ENCODE data around the gene MVP.
"Not testable (repeated sequence)": the region's sequence is repeated elsewhere in the genome, so short reads cannot be mapped to it uniquely, and the experiment has no call there.

The MVP gene

GRCh38 chr16:29791845-29792807 lies 28.1 kb upstream of the MVP start:
- TF ChIP-seq CTCF (IDR thresholded peaks at IDR 0.05; ENCODE audit: extremely low read depth, insufficient read depth, missing control alignments): no peak
- no peak for DNase-seq (ENCODE audit: low spot score)
- in situ Hi-C loops (cut with MboI; ENCODE audit: low pct_unique_long_range_greater_than_20kb, low sequenced_read_pairs, unreplicated experiment): no loop called here

DNA sequence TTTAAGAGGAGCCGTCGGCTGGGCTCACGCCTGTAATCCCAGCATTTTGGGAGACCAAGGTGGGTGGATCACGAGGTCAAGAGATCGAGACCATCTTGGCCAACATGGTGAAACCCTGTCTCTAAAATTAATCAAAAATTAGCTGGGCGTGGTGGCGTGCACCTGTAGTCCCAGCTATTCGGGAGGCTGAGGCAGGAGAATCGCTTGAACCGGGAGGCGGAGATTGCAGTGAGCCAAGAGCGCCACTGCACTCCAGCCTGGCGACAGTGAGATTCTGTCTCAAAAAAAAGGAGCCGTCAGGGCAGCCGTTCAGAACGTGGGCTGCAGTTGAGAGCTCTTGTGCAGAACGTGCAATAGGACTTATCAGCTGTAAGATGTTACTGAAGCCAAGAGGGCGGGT lies 27.1 kb upstream of the MVP start:
- in situ Hi-C loops (cut with MboI; ENCODE audit: low pct_unique_long_range_greater_than_20kb, low sequenced_read_pairs, unreplicated experiment); DNase-seq (ENCODE audit: low spot score): not testable (repeated sequence)

- no peak for TF ChIP-seq CTCF (IDR thresholded peaks at IDR 0.05; ENCODE audit: extremely low read depth, insufficient read depth, missing control alignments)
- in situ Hi-C loops (cut with MboI; ENCODE audit: low pct_unique_long_range_greater_than_20kb, low sequenced_read_pairs, unreplicated experiment): no loop called here
- no peak for DNase-seq (ENCODE audit: low spot score)
Measured at GRCh38 chr16:29794231-29794710, 26.0 kb upstream of the MVP start.

DNA sequence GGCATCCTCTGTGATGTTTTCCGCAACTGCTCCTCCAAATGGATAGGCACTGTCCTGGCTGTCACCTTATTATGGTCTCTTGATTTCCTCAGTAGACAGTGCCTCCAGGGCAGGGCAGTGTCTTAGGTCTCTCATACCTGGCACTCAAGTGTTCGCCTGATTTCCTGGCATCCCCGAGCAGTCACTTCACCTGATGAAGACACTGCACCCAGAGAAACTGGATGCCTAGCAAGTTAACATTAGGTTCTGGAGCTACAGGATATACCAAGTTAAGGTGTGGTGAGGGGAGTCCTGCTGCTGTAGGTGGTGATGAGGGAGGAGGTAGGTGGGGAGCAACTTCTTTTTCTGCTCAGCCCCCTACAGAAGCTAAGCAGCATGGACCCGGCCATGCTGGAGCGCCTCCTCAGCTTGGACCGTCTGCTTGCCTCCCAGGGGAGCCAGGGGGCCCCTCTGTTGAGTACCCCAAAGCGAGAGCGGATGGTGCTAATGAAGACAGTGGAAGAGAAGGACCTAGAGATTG lies 17.8 kb upstream of the MVP start:
- no peak for TF ChIP-seq CTCF (IDR thresholded peaks at IDR 0.05; ENCODE audit: extremely low read depth, insufficient read depth, missing control alignments)
- in situ Hi-C loops (cut with MboI; ENCODE audit: low pct_unique_long_range_greater_than_20kb, low sequenced_read_pairs, unreplicated experiment): no loop called here
- DNase-seq (ENCODE audit: low spot score): no peak

DNA sequence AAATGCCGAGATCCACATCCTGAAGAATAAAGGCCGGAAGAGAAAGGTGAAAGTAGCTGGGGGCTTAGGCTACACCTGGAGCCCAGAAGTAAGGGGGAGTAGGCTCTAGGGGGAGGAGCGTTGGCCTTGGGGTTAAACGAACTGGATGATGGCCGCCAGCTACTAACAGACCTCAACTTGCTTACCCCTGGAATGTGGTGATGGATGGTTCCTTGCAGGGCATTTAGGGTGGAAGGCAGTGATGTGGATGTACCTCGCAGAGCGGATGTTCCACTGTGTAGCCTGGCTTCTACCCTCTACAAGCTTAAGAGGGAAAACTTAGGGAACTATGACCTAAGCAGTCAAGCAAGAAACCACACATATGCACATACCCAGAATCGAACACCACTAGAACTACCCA lies 16.2 kb upstream of the MVP start:
- DNase-seq (ENCODE audit: low spot score): no peak
- TF ChIP-seq CTCF (IDR thresholded peaks at IDR 0.05; ENCODE audit: extremely low read depth, insufficient read depth, missing control alignments): no peak
- in situ Hi-C loops (cut with MboI; ENCODE audit: low pct_unique_long_range_greater_than_20kb, low sequenced_read_pairs, unreplicated experiment): no loop called here

DNA sequence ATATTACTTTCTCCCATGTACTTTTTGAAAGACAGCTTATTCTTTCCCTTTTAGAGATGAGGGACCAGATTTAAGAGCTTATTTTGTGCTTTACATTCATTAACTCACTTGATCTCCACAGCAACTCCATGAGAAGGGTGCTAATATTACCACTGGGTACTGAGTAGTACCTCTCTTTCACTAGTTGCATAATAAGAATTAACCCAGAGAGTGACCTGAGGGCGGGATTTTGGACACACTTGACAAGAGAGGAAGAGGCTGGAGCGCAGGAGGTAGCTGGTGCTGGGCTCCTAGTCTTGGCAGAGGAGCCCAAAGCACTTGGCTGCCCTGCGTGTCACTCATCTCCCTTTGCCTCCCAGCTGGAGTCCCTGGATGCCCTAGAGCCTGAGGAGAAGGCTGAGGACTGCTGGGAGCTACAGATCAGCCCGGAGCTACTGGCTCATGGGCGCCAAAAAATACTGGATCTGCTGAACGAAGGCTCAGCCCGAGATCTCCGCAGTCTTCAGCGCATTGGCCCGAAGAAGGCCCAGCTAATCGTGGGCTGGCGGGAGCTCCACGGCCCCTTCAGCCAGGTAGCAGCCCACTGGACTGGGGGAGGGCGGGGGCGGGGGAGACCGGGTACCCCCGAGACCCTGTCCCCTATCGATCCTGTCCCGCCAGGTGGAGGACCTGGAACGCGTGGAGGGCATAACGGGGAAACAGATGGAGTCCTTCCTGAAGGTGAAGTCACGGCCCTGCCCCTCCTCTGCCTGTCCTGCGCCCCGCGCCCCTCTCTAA lies 15.6 kb upstream of the MVP start:
- in situ Hi-C loops (cut with MboI; ENCODE audit: low pct_unique_long_range_greater_than_20kb, low sequenced_read_pairs, unreplicated experiment): no loop called here
- no peak for TF ChIP-seq CTCF (IDR thresholded peaks at IDR 0.05; ENCODE audit: extremely low read depth, insufficient read depth, missing control alignments)
- no peak for DNase-seq (ENCODE audit: low spot score)
